HepG2 (cell line): ENCODE data around the gene LRPAP1. TPM values are rescaled to one million over a fixed set of nuclear protein-coding genes. Genes with fewer than 3 reads are reported as not detected.

Experiments used
- ATAC-seq: fragments of 200-7000 bp; cut with Tn5 transposase; 3 replicates; pipeline ENCODE4 v1.9.1; 2020; ENCODE audit warnings: mild to moderate bottlenecking, moderate library complexity
- BruUV-seq: library from RNA; stranded (reverse); fragments of 400-500 nt; replicated peaks from 2 replicates; lab custom pipeline; 2021; lab: Mats Ljungman, UMichigan
- CTCF ChIA-PET: fragments of 300-600 bp; formaldehyde crosslinking; extraction: SDS; loops from one replicate; lab custom pipeline; 2021; ENCODE audit warnings: low total read pairs, inconsistent platforms, low intra/inter-chr PET ratio; lab: Yijun Ruan, JAX
- POLR2A ChIA-PET: fragments of 350-600 bp; sonication (Branson Sonifier 250); formaldehyde crosslinking; loops from one replicate; lab custom pipeline; 2020; ENCODE audit warnings: antibody characterized with exemption, inconsistent platforms; lab: Yijun Ruan, JAX
- DNase-seq: peaks from one replicate; pipeline ENCODE4 v3.0.0-alpha.2; 2015; ENCODE audit warnings: low spot score
- FAIRE-seq: peaks from 3 replicates; lab custom pipeline; 2011; peaks lifted over from hg19 to GRCh38; lab: Jason Lieb, UNC
- H2AFZ ChIP-seq: one replicate; pipeline ENCODE4 v1.6.1; 2011; ENCODE audit warnings: low read length, inconsistent platforms
- H3K27ac ChIP-seq: fragments of 300-600 bp; 3 replicates; pipeline ENCODE4 v1.8.0; 2011; ENCODE audit warnings: mixed run types, mild to moderate bottlenecking, mixed read lengths, low read length, inconsistent platforms; ENCODE audit not compliant: insufficient read depth; ENCODE audit errors: extremely low read length
- H3K27me3 ChIP-seq, 2 experiments: fragments of 200-600 bp in 1 of 2; 2 replicates in 1 of 2; 3 replicates in 1 of 2; pipeline versions ENCODE4 v1.6.0 to v1.8.0; 2011; ENCODE audit warnings: low read length in 2 of 2, mild to moderate bottlenecking in 2 of 2, moderate library complexity in 2 of 2, inconsistent platforms in 1 of 2; ENCODE audit not compliant: insufficient read depth in 2 of 2, control insufficient read depth in 1 of 2
- H3K36me3 ChIP-seq, 2 experiments: fragments of 200-600 bp in 1 of 2; replicated peaks in 1 of 2; 2 replicates in 1 of 2; 3 replicates in 1 of 2; pipeline versions ENCODE4 v1.5.1 to v1.8.0; 2011; ENCODE audit warnings: low read length in 2 of 2, inconsistent platforms in 1 of 2; ENCODE audit not compliant: insufficient read depth in 2 of 2, control insufficient read depth in 1 of 2
- H3K4me1 ChIP-seq: 2 replicates; pipeline ENCODE4 v1.5.1; 2012; ENCODE audit warnings: low read length, inconsistent platforms; ENCODE audit not compliant: insufficient read depth
- H3K4me2 ChIP-seq: 2 replicates; pipeline ENCODE4 v1.6.0; 2011; ENCODE audit warnings: low read depth, low read length, inconsistent platforms
- H3K4me3 ChIP-seq, 3 experiments: fragments of 200-600 bp in 1 of 3; sonication (generic), shearing (Covaris generic) in 1 of 3; replicated peaks in 1 of 3; 2 replicates each; pipeline ENCODE4 v1.5.1; 2011 to 2016; ENCODE audit warnings: low read length in 3 of 3, inconsistent platforms in 2 of 3, low read depth in 2 of 3, mild to moderate bottlenecking in 2 of 3, control low read depth in 1 of 3, mixed read lengths in 1 of 3; ENCODE audit not compliant: insufficient read depth in 1 of 3
- H3K79me2 ChIP-seq: one replicate; pipeline ENCODE4 v1.6.1; 2011; ENCODE audit warnings: low read length, inconsistent platforms; ENCODE audit not compliant: insufficient read depth
- H3K9ac ChIP-seq: 2 replicates; pipeline ENCODE4 v1.6.0; 2011; ENCODE audit warnings: mild to moderate bottlenecking, low read depth, low read length, inconsistent platforms; ENCODE audit not compliant: insufficient read depth
- H3K9me3 ChIP-seq: 2 replicates; pipeline ENCODE4 v1.5.1; 2012; ENCODE audit warnings: mild to moderate bottlenecking, low read length
- H4K20me1 ChIP-seq: 2 replicates; pipeline ENCODE4 v1.6.0; 2011; ENCODE audit warnings: inconsistent platforms, mild to moderate bottlenecking, low read length, moderate library complexity; ENCODE audit not compliant: insufficient read depth
- NR2F6 ChIP-seq, 2 experiments: IDR thresholded peaks; 2 replicates each; pipeline ENCODE4 v1.6.1; 2016; ENCODE audit warnings: antibody characterized with exemption in 1 of 2, mild to moderate bottlenecking in 1 of 2
- ZC3H4 ChIP-seq: sonication (generic); formaldehyde crosslinking; IDR thresholded peaks from 2 replicates; pipeline ENCODE4 v1.4.0; 2020; ENCODE audit warnings: missing genetic modification reagents, borderline replicate concordance
- ZNF17 ChIP-seq: sonication (generic); formaldehyde crosslinking; IDR thresholded peaks from 2 replicates; pipeline ENCODE4 v1.5.0; 2020; ENCODE audit warnings: mild to moderate bottlenecking, missing genetic modification reagents
- ZNF629 ChIP-seq: sonication (generic); formaldehyde crosslinking; conservative IDR thresholded peaks from 2 replicates; pipeline ENCODE4 v1.5.0; 2020; ENCODE audit warnings: missing genetic modification reagents
- ZXDC ChIP-seq: sonication (generic); formaldehyde crosslinking; IDR thresholded peaks from 2 replicates; pipeline ENCODE4 v1.5.0; 2020; ENCODE audit warnings: mild to moderate bottlenecking, missing genetic modification reagents
- WGBS: methylation state at CpG from one replicate; pipeline ENCODE4 v1.1.6; 2017; ENCODE audit warnings: low lambda C conversion rate; 5-methylcytosine and 5-hydroxymethylcytosine counted together
- in situ Hi-C: cut with HindIII; loops from 2 replicates; pipeline ENCODE4 v1.10.0; 2017; ENCODE audit warnings: low pct_unique_long_range_greater_than_20kb; ENCODE audit not compliant: extremely low pct_ligation_motif_present
- intact Hi-C: fragments of 100-400 bp; cut with micrococcal nuclease; formaldehyde crosslinking; loops from one replicate; pipeline ENCODE4 v1.10.0; 2022; ENCODE audit not compliant: unreplicated experiment
- polyA plus RNA-seq, 8 experiments: library from polyadenylated mRNA; depleted of rRNA in 3 of 8; stranded (reverse) in 7 of 8; unstranded in 1 of 8; fragments of >200 nt; fragmentation: Illumina TruSeq in 4 of 8; extraction: Trizol in 4 of 8; gene quantifications; 2 replicates each; pipeline versions ENCODE4 v1.2.1 to v1.2.3, GENCODE V29; 2011 to 2016; ENCODE audit warnings: low read depth in 4 of 8, missing spikeins in 1 of 8, mixed read lengths in 1 of 8; ENCODE audit not compliant: insufficient read depth in 1 of 8
- total RNA-seq, 5 experiments: library from RNA; depleted of rRNA; stranded (reverse); fragments of >200 nt; fragmentation: Illumina TruSeq; extraction: Trizol; gene quantifications; 2 replicates each; pipeline ENCODE4 v1.2.3, GENCODE V29; 2016; ENCODE audit warnings: low read depth in 1 of 5

LRPAP1 gene
- total and polyA plus RNA-seq, 2 of the 13 experiments (the other 11 are each of a cell fraction or from before 2014, with no cell fraction given), result 153 to 191 TPM

GRCh38 chr4:3464911-3465697 is 67.1 kb downstream of the LRPAP1 start:
- 56% methylated on average over 15 of the region's 21 CpGs for WGBS
- ChIA-PET CTCF (no interaction called here), POLR2A (no interaction called here)
- H3K27ac ChIP-seq, result no peak overlapping the region
- H3K27me3 ChIP-seq, result peaks cover 25 to 66% of the 10 kb centered on the region in 2 experiments
- H3K4me3 ChIP-seq, result no peak overlapping the region
- in situ Hi-C loops (no loop called here), intact Hi-C loops (no loop called here)
- no peaks in the 10 kb centered on the region for H3K9me3 ChIP-seq
- TF ChIP-seq ZNF629 (CRISPR knock-in tag), result no peak
- no peak for TF ChIP-seq ZC3H4 (CRISPR knock-in tag)
- H2AFZ ChIP-seq, result no peak overlapping the region
- BruUV-seq, result no TSS peak
- no peak overlapping the region for H3K4me2 ChIP-seq
- no peaks in the 10 kb centered on the region for H3K36me3 ChIP-seq
- no peak for FAIRE-seq
- H3K79me2 ChIP-seq, result no peaks in the 10 kb centered on the region
- ATAC-seq, result no peak
- no peak overlapping the region for H3K9ac ChIP-seq
- H3K4me1 ChIP-seq, result peaks cover 30% of the 10 kb centered on the region
- DNase-seq, result no peak
- H4K20me1 ChIP-seq, result no peaks in the 10 kb centered on the region

GRCh38 chr4:3464349-3464905 is 67.8 kb downstream of the LRPAP1 start:
- 61% methylated on average over 8 of the region's 15 CpGs for WGBS
- H3K27ac ChIP-seq, result no peak overlapping the region
- TF ChIP-seq ZNF17 (CRISPR knock-in tag) (peak; percentile 18; the same call in 1 of the 2 replicates), NR2F6 (IDR thresholded peaks at IDR 0.05) (no peak), NR2F6 (CRISPR knock-in tag; IDR thresholded peaks at IDR 0.05) (no peak), ZXDC (CRISPR knock-in tag) (0 out of 2 replicates have a peak, but pooled peaks have one; percentile 27)
- TF ChIP-seq, all 625 proteins: peak for 2
- ATAC-seq (no peak; the same call in 2 of the 3 replicates), FAIRE-seq (no peak), DNase-seq (no peak)
- ChIA-PET CTCF (no interaction called here), POLR2A (no interaction called here)
- Histone ChIP-seq H3K27me3 (peaks cover 22 to 59% of the 10 kb centered on the region in 2 experiments), H3K9ac (no peak overlapping the region), H3K4me1 (peaks cover 23% of the 10 kb centered on the region), H3K4me2 (peak overlapping the region; percentile 36; the same call in 1 of the 2 replicates), H3K4me3 (peak overlapping the region in 1 of 3 experiments; percentile 55; a peak in 2 of 6 replicates), H3K36me3 (no peaks in the 10 kb centered on the region), H3K9me3 (no peaks in the 10 kb centered on the region), H4K20me1 (no peaks in the 10 kb centered on the region), H2AFZ (no peak overlapping the region), H3K79me2 (no peaks in the 10 kb centered on the region)
- intact Hi-C loops (no loop called here), in situ Hi-C loops (no loop called here)
- BruUV-seq, result no TSS peak
